Measurements from ENCODE around the gene CDON. TPM values are rescaled to one million over a fixed set of nuclear protein-coding genes. Genes with fewer than 3 reads are reported as not detected.

CDON gene
- total RNA-seq, 1 donor: 2.6 TPM

- DNase-seq (ENCODE audit: low read depth): no peak
- H3K4me3 ChIP-seq (ENCODE audit: low read depth, low read length): no peak overlapping the region
- no peak for TF ChIP-seq CTCF (IDR thresholded peaks at IDR 0.05; ENCODE audit: insufficient read depth, low read depth, low read length)
Observed at GRCh38 chr11:126100716-126101115, 38.0 kb upstream of the CDON start.

GRCh38 chr11:126098204-126098769, 35.6 kb upstream of the CDON start:
- DNase-seq (ENCODE audit: low read depth): no peak
- TF ChIP-seq CTCF (IDR thresholded peaks at IDR 0.05; ENCODE audit: insufficient read depth, low read depth, low read length): no peak
- H3K4me3 ChIP-seq (ENCODE audit: low read depth, low read length): no peak overlapping the region

GRCh38 chr11:126095745-126096144, 33.1 kb upstream of the CDON start:
- no peak for TF ChIP-seq CTCF (IDR thresholded peaks at IDR 0.05; ENCODE audit: insufficient read depth, low read depth, low read length)
- no peak overlapping the region for H3K4me3 ChIP-seq (ENCODE audit: low read depth, low read length)
- no peak for DNase-seq (ENCODE audit: low read depth)

GRCh38 chr11:126090452-126090851, 27.8 kb upstream of the CDON start:
- no peak overlapping the region for H3K4me3 ChIP-seq (ENCODE audit: low read depth, low read length)
- DNase-seq (ENCODE audit: low read depth): no peak
- no peak for TF ChIP-seq CTCF (IDR thresholded peaks at IDR 0.05; ENCODE audit: insufficient read depth, low read depth, low read length)

GRCh38 chr11:126088999-126089398, 26.3 kb upstream of the CDON start:
- TF ChIP-seq CTCF (IDR thresholded peaks at IDR 0.05; ENCODE audit: insufficient read depth, low read depth, low read length): no peak
- H3K4me3 ChIP-seq (ENCODE audit: low read depth, low read length): no peak overlapping the region
- no peak for DNase-seq (ENCODE audit: low read depth)

GRCh38 chr11:126086248-126086647, 23.6 kb upstream of the CDON start:
- DNase-seq (ENCODE audit: low read depth): no peak
- no peak for TF ChIP-seq CTCF (IDR thresholded peaks at IDR 0.05; ENCODE audit: insufficient read depth, low read depth, low read length)
- H3K4me3 ChIP-seq (ENCODE audit: low read depth, low read length): no peak overlapping the region

GRCh38 chr11:126084608-126084912, 21.9 kb upstream of the CDON start:
- TF ChIP-seq CTCF (IDR thresholded peaks at IDR 0.05; ENCODE audit: insufficient read depth, low read depth, low read length): no peak
- DNase-seq (ENCODE audit: low read depth): no peak
- H3K4me3 ChIP-seq (ENCODE audit: low read depth, low read length): no peak overlapping the region
